GM19463 (cell line): ENCODE data around the gene OTUD5.

Experiments
- ATAC-seq: cut with Tn5 transposase; IDR thresholded peaks from one replicate; pipeline ENCODE4 v1.9.1; 2021; ENCODE audit warnings: mild to moderate bottlenecking, moderate library complexity; ENCODE audit not compliant: unreplicated experiment

The OTUD5 gene

DNA sequence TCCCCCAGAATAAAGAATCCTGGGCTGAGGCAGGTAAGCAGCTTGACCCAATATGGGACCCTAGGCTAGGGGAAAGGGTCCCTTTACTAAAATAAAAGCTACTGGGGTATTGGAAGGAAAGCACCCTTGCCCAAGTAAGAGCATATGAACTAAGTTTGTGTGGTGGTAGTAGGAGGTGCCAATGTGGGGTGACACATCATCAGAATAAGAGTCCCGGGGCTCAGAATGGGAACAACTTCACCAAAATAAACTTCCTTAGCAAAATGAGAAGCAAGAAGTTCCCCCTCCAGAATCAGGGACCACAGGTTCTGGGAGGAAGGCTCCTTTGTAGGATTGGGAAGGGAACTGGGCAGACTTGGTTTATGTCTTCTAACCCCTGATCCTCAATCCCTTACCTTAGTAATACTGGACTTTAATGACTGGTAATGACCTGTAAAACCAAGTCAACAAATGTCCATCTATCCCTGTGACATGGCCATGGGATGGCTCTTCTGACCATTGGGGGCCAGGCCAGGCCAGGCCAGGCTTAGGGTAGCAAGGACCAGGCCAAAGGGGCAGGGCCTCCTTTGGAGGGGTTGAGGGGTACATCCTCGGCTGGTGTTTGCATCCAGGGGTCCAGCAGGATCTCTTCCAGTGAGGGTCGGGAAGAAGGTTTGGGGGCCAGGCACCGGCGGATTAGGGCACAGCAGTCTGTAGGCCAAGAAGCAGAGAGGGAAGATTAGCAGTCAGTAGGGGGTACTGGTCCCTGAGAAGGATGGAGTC lies 43.6 kb downstream of the OTUD5 start:
- ATAC-seq: no peak

DNA sequence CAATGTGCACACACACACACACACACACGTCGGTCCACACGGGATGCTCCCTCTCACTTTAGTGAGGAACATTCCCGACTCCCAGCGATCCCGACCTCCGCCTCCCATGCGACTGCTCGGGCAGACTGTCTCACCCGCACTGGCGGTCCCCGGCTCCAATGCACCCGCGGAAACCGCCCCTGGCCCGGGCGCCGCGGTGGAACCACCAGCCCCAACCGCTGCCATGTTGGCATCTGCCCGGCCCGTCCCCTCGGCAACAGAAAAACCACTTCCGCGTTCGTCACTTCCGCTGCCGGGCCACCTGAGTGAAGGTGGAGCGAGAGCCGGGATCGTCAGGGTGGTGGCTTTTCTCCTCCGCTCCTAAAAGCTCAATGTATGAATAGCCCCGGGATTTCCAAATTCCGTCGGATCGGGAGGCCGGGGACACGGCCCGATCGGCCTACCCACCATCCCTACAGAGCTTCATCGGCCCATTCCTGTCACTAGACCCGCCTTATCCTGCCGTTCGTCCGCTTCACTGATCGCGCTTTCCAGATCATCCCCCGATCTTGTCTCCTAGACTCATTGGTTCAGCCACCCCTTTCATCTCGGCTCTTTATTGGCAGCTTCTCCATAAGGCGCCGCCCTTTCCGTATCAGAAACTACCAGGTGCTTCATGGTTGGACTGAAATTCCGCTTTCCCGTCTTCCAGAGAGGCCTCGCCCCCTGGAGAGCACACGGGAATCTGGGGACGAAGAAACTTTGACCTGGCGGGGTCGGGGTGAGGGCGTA lies 45.8 kb downstream of the OTUD5 start, which contains the start of gene SLC35A2:
Gene SLC35A2, minus strand, starts transcription at position 235 of the 771 bp plus-strand sequence. Its CDS starts 10 bp downstream, at position 225.
- ATAC-seq: peak; percentile 67

DNA sequence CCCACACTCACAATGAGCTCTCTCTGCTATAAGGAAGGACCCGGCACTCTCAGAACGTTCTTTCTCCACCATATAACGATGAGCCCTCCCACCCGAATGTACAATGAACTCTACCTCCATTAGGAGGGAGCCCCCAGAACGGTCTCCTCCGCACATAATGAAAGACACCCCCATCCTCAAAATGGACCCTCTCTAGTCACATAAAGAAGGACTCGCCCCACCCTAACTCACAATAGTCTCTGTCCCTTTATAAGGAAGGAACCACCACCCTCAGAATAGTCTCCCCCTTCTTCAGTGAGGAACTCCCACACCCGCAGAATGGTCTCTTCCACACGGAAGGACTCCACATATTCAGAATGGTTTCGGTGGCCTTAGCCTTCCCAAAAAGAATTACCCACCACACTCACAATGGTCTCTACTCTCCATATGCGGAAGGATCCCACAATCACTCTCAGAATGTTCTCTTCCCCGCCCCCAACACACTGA lies 46.4 kb downstream of the OTUD5 start:
- no peak for ATAC-seq

DNA sequence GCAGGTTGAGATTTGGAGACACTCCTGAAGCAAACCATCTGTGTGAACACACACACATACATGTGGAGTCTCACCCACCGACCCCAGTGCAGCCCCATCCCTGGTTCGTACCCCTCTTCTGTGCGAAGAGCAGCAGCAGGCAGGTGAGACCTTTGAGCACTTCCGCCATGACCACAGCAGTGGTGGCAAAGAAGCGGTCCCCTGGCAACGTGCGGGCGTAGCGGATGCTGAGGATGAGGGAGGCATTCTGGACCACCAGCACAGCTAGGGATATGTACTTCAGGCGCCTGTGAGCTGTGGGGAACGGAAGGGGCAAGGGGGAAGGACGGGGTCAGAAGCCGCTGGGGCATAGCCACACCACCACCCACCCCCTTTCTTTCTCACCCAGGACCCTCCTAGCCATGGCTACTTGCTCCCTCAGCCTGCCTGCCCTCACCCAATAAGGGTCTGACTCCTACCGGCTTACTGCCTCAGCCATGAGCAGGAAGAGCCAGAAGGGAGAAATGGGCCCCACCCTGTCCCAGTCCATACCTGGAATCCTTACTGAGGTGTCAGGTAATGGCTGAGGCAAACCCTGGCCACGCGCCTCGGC lies 47.6 kb downstream of the OTUD5 start:
- no peak for ATAC-seq

DNA sequence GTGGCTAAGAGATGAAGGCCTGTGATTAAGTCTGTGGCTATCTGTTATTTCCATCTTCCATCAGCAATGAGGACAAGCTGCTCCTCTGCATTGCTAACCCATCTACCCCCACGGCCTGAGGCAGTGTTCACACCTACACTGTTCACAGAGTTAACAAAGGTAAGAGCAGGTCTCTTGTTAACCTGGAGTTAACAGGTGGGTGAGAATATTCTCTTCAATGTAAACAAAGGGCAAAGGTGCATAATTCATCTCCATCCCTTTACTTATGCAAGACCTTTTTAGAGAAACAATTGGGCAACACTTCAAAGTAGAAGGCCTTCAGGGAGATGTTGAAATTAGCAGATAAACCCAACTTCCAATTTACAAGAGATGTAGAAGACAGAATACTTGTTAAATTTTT lies 48.8 kb downstream of the OTUD5 start:
- no peak for ATAC-seq

DNA sequence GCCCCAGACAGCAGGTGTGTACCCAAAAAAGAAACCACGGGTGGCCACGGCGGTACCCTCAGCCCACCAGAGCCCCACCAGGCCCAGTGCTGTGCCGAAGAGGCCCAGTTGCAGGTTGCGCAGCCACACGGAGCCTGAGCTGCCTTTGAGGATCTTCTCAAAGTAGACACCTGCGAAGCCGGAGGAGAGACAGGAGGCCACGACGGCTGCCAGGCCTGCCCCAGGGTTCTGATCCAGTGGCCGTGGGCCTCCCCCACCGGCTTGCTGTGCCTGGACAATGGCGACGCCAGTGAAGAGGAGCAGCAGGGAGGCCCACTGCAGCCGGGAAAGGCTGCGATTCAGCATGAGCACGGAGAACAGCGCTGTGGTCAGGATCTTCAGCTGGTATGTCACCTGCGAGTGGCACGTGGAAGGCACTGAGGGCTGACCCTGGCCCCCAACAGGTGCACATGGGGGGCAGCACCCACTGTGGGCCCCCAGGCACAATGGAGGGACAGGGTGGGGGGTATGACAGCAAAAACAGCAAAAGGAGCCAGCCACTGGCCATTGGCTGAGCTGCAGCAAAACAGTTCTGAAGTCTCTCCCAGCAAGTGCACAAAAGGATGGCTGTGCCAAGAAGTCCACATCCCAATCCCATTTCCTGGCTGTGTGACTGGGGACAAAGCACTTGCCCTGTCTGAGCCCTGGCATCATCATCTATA lies 52.2 kb downstream of the OTUD5 start:
- no peak for ATAC-seq

DNA sequence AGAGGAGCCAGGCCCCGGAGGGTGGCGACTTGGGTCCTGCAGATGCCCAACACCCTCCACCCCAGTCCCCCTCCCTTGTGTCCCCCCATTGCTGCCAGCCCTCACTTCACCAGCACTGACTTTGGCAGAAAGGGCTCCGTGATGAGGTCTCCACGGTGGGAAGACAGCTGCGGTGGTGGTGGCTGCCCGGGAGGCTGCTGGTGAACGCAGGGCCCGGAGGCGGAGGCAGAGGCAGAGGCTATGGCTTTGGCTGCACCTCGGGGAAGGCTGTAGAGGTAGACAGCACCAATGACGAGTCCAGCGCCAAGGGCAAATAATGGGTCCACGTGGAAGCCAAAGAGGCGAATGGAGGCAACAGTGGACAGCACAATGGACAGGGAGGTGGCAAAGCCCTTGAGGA lies 52.8 kb downstream of the OTUD5 start:
- no peak for ATAC-seq

DNA sequence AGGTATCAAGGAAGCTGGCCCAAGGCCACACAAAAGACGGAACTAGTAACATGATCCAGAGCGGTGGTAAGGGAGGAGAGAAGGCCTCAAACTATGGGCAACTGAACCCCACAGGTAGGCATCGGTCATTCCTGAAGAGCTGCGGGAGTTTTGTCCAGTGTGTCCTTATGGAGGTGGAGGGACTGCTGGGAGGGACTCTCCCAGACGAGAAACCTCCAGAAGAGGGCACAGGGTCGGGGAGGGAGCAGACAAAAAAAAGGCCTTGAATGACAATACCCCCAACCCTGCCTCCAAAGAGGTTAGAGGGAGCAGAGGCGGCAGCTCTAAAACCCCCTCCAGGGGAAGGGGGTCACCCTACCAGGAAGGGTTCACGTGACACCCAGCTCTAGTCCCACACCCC lies 53.2 kb downstream of the OTUD5 start:
- no peak for ATAC-seq

DNA sequence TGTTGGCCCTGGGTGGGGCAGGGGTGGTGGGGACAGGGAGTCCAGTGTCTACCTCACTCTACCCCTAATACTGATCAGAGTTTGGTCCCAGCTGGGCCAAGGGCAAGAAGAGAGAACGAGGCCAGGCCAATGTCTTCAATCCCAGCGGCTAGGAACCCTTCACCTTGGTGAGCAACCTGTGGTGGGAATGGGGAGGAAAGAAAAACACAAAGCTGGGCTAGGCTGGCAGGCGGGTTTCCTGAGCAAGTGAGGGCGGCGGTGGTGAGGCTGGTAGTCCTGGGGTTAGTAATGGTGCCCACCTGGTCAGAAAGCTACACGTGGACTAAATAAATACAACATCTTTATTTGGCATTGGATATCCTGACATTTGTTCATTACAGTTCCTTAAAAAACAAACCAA lies 54.1 kb downstream of the OTUD5 start:
- ATAC-seq: no peak

DNA sequence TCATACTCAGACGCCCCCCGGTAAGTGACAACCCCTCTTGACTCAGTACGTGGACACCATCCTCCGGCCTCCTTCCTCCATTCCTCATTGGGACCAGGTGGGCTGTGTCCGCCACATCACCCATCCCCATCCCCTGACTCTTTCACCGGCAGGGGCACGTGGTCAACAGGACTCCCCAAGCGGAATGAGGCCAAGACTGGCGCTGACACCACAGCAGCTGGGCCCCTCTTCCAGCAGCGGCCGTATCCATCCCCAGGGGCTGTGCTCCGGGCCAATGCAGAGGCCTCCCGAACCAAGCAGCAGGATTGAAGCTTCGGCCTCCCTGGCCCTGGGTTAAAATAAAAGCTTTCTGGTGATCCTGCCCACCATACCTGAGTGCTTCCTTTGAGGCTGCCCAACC lies 54.6 kb downstream of the OTUD5 start:
- no peak for ATAC-seq

DNA sequence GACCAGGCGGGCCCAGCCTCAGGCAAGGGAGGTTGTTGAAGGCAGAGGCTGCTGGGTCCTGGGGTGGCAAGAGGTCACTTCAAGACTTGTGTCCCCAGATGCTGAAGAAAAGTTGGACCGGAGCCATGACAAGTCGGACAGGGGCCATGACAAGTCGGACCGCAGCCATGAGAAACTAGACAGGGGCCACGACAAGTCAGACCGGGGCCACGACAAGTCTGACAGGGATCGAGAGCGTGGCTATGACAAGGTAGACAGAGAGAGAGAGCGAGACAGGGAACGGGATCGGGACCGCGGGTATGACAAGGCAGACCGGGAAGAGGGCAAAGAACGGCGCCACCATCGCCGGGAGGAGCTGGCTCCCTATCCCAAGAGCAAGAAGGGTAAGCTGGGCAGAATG lies 55.3 kb downstream of the OTUD5 start:
- no peak for ATAC-seq

DNA sequence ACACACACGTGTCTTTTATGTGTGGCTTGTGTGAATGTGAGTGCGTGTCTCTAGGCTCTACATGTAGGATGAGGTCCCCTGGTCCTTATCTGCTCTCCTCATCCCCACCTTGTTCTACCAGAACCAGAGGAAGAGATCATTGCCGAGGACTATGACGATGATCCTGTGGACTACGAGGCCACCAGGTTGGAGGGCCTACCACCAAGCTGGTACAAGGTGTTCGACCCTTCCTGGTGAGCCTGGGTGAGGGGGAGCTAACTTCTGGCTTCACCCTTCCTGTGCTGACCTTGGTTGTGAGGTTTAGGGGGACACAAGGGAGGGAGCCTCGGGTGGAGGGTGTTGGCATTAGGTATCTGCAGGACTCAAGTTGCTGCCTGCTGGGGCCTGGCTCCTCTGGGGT lies 56.3 kb downstream of the OTUD5 start:
- ATAC-seq: no peak

DNA sequence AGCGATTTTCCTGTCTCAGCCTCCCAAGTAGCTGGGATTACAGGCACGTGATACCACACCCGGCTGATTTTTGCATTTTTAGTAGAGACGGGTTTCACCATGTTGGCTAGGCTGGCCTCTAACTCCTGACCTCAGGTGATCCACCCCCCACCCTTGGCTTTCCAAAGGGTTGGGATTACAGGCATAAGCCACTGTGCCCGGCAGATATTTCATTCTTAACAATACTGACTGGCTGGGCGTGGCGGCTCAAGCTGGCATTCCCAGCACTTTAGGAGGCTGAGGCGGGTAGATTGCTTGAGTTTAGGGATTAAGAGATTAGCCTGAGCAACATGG lies 58.4 kb downstream of the OTUD5 start:
- ATAC-seq: no peak

DNA sequence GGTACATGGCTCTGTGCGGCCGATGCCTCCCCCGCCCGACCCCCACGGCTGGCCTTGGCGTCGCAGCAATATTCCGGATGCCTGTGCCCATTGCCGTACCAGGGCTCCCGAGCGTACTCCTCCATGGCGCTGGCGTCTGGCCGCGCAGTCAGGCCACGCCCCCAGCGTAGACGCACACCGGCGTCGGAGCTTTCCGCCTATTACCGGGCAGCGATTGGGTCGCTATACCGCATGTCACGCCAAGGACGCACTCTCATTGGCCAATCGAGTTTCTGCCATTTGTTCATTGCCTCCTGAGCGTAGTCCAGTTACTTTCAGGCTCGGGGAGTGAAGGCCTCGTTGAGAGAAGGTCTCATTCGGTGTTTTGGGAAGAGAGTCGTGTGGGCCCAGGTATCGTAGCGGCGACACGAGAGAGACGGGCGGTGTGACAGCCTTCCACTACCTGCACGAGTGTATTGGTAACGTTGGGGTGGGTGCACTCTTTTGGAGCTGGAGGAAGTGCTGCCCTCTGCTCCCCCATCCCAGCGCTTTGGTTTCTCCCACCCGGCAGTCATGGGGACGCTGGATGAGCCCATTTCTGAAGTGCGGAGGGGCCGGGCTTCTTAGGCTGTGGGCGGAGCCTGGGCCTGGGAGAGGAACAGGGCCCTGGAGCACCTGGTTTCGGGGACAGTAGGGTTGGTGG lies 59.6 kb downstream of the OTUD5 start, which contains the start of the genes PQBP1 and TIMM17B:
Gene PQBP1, plus strand, starts transcription at position 306 of the 682 bp plus-strand sequence. CDS start 580 bp downstream, outside the sequence.
Gene TIMM17B, minus strand, starts transcription at position 144 of the 682 bp plus-strand sequence. Its CDS starts 19 bp downstream, at position 125.
- peak; percentile 90 for ATAC-seq

DNA sequence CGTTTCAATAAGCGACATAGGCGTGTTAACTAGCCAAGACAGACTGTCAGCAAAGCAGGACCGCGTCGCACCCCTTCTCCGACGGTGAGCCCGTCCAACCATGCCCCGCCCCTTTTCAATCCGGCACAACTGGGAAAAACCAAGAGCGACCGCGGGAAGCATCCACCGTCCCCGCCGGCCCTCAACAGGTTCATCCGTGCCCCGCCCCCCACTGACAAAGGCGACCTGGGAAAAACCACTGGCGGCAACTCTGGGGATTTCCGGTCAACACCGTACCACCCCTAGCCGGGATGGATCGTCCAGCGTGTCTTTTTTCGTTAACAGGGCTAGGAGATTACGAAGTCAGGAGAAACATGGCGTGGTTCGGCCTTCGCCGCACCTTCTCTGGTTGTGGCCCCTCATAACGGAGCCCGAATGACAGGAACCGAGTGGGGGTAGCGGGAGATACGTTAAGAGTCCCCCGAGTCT lies 60.2 kb downstream of the OTUD5 start:
- peak; percentile 13 for ATAC-seq

DNA sequence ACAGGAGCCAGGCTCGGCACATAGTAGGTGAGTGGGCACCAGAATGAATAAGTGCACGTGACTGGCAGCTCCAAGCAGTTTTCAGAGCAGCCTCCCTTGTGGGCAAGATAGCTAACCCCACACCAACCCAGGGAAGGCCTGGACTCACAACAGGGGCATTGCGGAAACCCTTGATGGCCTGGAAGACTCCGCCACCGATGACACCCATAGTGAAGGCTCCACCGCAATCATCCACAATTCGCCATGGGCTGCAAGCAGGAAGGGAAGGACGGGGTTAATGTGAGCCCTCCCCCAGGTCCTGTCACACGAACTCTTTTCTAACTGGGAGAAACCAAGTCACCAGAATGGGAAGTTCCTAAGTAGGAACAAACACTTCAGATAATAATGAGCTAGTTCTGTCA lies 60.8 kb downstream of the OTUD5 start:
- no peak for ATAC-seq

DNA sequence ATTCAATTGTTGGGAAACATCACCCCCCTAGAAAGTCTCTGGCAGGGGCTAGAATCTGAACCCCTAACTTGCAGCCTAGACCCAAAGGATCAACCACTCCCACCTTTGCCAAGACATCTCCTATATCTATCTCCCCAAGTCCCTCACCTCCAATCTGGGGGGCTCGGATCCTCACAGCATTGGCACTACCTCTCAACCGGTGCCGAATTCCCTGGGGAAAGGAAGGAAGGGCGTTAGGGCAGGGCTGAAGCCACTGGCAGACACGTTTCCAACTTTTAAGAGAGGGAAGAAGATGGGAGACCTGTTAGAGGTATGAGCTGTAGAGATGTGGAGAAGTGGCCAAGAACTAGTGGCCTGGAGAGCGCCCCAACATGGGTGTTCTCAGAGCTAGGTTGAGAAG lies 62.5 kb downstream of the OTUD5 start:
- ATAC-seq: no peak

DNA sequence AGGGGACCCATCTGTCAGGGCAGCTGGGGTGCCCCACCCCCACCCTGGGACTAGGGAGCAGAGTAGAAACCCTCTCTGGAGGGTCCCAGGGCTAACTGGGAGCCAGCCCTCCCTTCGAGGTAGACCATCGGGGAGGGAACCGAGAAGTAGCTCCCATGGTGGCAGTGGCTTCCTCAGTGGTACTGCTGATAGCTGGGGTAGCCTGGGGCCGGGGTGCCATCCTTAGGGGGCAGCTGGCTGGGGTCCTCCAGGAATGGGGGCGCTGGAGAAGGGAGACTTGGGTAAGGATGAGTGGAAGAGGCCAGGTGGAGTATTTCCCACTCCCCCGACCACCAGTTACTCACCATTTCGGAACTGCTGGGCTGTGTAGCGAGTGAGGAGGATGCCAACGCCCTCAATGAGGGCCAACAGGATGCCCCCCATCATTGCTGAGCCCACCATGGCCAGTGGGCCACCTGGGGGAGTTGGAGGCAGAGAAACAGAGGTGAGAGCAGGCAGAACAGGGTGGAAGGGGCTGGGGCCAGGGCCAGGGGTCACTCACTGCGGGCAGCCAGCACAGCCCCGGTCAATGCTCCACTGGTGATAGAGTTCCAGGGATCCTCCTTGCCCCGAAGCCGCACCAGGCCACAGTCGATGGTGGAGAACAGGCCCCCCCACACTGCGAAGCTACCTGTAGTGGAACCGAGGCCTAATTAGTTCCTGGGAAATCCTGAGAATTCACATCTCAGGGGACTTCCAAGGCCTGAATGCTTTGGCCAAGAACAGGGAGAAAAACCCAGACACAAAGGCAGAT lies 63.7 kb downstream of the OTUD5 start:
- ATAC-seq: no peak

DNA sequence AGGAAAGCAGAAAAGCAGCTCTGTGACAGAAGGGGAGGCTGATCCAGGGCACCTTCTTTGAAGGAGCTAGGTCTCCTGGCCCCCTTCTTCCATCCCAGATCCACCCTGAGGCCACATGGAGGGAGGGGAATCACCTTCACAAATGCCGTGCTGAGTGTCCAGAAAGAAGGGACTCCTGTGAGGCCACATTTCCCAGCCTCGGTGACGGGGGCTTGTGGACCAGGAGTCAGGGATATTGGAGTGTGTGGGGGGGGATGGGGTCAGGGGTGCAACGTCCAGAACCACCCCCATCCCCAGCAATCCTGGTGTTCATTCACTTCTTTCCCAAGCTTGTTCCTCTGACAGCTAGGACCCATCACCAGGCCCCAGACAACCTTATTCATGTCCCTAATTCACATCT lies 64.5 kb downstream of the OTUD5 start:
- ATAC-seq: no peak
